ENCODE results near the gene PDE4D.

DNA sequence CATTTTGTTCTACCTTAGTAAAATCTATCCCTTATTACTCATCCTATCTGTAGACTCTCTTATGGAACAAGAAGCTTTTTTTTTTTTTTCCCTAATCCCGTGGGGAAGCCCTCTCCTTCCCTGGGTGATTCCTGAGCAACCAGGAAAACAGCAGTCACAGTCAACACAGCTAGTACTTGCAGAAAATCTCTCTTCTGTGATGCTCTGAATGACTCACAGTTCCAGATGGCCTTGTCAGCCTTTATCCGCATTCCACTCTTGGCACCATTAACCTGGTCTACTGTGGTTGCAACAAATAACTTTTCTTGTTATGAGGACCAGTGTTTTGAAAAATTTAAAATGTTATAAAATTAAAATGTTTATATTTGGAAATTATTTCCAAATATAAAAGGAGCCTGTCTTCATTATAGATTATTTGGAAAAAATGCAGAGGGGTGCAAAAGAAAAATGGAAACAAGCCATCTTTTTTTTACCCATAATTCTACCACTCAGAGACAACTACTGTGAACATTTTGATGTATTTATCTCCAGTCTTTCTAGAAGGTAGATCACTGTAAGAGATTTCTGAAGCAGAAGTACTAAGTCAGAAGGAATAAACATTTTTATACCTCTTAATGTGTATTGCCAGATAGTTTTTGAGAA is 824.0 kb downstream of the PDE4D start:
- TF ChIP-seq POLR2A (IDR thresholded peaks at IDR 0.05; ENCODE audit: low read depth, low read length) (no peak), POLR2AphosphoS5 (IDR thresholded peaks at IDR 0.05; ENCODE audit: low read depth, low read length) (no peak), POU2F2 (IDR thresholded peaks at IDR 0.05; ENCODE audit: low read depth, low read length) (no peak), TAF1 (IDR thresholded peaks at IDR 0.05; ENCODE audit: low read depth, low read length) (no peak), SPI1 (IDR thresholded peaks at IDR 0.05; ENCODE audit: low read depth, low read length) (no peak)
